ENCODE results near the gene SLC4A3. TPM values are rescaled to one million over a fixed set of nuclear protein-coding genes. Genes with fewer than 3 reads are reported as not detected.

The SLC4A3 gene
- total and polyA plus RNA-seq, 2 of the 13 experiments (the other 11 are each of a cell fraction or from before 2014, with no cell fraction given), result 0.18 to 0.95 TPM

DNA sequence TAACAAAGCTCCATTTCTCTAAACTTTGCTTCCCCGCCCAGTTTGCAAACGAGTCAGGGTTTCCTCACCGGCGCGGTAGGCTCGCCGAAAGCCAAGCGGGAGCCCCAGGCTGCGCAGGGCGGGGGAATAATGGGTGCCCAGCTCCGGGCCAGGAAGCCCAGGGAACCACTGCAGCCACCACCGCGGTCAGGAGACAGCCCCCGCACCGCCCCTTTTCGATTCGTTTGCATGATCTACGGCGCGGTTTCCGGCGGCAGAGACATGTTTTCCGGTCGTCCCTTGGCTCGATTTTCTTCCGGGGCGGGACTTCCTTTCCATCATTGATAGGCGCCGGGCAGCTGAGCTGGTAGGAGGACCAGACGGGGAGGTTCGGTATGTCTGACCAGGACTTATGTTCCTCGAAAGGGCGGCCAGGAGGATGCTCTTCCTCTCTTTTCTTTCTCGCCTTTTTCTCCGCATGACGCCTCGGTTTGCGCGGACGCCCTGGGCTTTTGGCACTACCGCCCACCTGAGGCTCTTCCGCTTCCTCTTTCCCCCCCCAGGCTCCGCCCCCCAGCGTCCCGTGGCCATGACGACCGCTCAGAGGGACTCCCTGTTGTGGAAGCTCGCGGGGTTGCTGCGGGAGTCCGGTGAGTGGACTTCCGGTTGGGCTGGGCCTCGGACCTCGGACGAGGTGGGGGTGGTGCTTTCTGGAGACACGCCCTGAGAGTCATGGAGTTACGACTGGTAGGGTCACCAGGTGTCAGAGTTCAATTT lies 29.7 kb upstream of the SLC4A3 start, which contains the start of gene STK11IP (continued):
- TF ChIP-seq, protein P1, sequence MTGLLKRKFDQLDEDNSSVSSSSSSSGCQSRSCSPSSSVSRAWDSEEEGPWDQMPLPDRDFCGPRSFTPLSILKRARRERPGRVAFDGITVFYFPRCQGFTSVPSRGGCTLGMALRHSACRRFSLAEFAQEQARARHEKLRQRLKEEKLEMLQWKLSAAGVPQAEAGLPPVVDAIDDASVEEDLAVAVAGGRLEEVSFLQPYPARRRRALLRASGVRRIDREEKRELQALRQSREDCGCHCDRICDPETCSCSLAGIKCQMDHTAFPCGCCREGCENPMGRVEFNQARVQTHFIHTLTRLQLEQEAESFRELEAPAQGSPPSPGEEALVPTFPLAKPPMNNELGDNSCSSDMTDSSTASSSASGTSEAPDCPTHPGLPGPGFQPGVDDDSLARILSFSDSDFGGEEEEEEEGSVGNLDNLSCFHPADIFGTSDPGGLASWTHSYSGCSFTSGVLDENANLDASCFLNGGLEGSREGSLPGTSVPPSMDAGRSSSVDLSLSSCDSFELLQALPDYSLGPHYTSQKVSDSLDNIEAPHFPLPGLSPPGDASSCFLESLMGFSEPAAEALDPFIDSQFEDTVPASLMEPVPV (CRISPR knock-in tag; IDR thresholded peaks at IDR 0.05), result peak; percentile 18; the same call in 1 of the 2 replicates
- TF ChIP-seq, protein P2, sequence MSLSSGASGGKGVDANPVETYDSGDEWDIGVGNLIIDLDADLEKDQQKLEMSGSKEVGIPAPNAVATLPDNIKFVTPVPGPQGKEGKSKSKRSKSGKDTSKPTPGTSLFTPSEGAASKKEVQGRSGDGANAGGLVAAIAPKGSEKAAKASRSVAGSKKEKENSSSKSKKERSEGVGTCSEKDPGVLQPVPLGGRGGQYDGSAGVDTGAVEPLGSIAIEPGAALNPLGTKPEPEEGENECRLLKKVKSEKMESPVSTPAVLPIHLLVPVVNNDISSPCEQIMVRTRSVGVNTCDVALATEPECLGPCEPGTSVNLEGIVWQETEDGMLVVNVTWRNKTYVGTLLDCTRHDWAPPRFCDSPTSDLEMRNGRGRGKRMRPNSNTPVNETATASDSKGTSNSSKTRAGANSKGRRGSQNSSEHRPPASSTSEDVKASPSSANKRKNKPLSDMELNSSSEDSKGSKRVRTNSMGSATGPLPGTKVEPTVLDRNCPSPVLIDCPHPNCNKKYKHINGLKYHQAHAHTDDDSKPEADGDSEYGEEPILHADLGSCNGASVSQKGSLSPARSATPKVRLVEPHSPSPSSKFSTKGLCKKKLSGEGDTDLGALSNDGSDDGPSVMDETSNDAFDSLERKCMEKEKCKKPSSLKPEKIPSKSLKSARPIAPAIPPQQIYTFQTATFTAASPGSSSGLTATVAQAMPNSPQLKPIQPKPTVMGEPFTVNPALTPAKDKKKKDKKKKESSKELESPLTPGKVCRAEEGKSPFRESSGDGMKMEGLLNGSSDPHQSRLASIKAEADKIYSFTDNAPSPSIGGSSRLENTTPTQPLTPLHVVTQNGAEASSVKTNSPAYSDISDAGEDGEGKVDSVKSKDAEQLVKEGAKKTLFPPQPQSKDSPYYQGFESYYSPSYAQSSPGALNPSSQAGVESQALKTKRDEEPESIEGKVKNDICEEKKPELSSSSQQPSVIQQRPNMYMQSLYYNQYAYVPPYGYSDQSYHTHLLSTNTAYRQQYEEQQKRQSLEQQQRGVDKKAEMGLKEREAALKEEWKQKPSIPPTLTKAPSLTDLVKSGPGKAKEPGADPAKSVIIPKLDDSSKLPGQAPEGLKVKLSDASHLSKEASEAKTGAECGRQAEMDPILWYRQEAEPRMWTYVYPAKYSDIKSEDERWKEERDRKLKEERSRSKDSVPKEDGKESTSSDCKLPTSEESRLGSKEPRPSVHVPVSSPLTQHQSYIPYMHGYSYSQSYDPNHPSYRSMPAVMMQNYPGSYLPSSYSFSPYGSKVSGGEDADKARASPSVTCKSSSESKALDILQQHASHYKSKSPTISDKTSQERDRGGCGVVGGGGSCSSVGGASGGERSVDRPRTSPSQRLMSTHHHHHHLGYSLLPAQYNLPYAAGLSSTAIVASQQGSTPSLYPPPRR (CRISPR knock-in tag; IDR thresholded peaks at IDR 0.05; ENCODE audit: borderline replicate concordance), result peak; percentile 42; the same call in 1 of the 2 replicates
- TF ChIP-seq ZNF878 (CRISPR knock-in tag; IDR thresholded peaks at IDR 0.05) (peak; percentile 93), ZNF850 (CRISPR knock-in tag; conservative IDR thresholded peaks at IDR 0.05) (no peak), ZMAT3 (CRISPR knock-in tag; conservative IDR thresholded peaks at IDR 0.05) (0 out of 2 replicates have a peak, but pooled peaks have one; percentile 72), FOXK1 (CRISPR knock-in tag; IDR thresholded peaks at IDR 0.05; ENCODE audit: borderline replicate concordance, low read depth) (peak; percentile 90), MAFG (CRISPR knock-in tag; IDR thresholded peaks at IDR 0.05) (no peak)
- TF ChIP-seq, protein P3, sequence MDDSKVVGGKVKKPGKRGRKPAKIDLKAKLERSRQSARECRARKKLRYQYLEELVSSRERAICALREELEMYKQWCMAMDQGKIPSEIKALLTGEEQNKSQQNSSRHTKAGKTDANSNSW (CRISPR knock-in tag; IDR thresholded peaks at IDR 0.05; ENCODE audit: borderline replicate concordance), result peak; percentile 49; the same call in 1 of the 2 replicates
- TF ChIP-seq, protein P4, sequence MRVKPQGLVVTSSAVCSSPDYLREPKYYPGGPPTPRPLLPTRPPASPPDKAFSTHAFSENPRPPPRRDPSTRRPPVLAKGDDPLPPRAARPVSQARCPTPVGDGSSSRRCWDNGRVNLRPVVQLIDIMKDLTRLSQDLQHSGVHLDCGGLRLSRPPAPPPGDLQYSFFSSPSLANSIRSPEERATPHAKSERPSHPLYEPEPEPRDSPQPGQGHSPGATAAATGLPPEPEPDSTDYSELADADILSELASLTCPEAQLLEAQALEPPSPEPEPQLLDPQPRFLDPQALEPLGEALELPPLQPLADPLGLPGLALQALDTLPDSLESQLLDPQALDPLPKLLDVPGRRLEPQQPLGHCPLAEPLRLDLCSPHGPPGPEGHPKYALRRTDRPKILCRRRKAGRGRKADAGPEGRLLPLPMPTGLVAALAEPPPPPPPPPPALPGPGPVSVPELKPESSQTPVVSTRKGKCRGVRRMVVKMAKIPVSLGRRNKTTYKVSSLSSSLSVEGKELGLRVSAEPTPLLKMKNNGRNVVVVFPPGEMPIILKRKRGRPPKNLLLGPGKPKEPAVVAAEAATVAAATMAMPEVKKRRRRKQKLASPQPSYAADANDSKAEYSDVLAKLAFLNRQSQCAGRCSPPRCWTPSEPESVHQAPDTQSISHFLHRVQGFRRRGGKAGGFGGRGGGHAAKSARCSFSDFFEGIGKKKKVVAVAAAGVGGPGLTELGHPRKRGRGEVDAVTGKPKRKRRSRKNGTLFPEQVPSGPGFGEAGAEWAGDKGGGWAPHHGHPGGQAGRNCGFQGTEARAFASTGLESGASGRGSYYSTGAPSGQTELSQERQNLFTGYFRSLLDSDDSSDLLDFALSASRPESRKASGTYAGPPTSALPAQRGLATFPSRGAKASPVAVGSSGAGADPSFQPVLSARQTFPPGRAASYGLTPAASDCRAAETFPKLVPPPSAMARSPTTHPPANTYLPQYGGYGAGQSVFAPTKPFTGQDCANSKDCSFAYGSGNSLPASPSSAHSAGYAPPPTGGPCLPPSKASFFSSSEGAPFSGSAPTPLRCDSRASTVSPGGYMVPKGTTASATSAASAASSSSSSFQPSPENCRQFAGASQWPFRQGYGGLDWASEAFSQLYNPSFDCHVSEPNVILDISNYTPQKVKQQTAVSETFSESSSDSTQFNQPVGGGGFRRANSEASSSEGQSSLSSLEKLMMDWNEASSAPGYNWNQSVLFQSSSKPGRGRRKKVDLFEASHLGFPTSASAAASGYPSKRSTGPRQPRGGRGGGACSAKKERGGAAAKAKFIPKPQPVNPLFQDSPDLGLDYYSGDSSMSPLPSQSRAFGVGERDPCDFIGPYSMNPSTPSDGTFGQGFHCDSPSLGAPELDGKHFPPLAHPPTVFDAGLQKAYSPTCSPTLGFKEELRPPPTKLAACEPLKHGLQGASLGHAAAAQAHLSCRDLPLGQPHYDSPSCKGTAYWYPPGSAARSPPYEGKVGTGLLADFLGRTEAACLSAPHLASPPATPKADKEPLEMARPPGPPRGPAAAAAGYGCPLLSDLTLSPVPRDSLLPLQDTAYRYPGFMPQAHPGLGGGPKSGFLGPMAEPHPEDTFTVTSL (CRISPR knock-in tag; IDR thresholded peaks at IDR 0.05; ENCODE audit: borderline replicate concordance), result peak; percentile 58; the same call in 1 of the 2 replicates
- TF ChIP-seq, protein P5, sequence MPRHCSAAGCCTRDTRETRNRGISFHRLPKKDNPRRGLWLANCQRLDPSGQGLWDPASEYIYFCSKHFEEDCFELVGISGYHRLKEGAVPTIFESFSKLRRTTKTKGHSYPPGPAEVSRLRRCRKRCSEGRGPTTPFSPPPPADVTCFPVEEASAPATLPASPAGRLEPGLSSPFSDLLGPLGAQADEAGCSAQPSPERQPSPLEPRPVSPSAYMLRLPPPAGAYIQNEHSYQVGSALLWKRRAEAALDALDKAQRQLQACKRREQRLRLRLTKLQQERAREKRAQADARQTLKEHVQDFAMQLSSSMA (CRISPR knock-in tag; IDR thresholded peaks at IDR 0.05), result no peak
- TF ChIP-seq, protein P6, sequence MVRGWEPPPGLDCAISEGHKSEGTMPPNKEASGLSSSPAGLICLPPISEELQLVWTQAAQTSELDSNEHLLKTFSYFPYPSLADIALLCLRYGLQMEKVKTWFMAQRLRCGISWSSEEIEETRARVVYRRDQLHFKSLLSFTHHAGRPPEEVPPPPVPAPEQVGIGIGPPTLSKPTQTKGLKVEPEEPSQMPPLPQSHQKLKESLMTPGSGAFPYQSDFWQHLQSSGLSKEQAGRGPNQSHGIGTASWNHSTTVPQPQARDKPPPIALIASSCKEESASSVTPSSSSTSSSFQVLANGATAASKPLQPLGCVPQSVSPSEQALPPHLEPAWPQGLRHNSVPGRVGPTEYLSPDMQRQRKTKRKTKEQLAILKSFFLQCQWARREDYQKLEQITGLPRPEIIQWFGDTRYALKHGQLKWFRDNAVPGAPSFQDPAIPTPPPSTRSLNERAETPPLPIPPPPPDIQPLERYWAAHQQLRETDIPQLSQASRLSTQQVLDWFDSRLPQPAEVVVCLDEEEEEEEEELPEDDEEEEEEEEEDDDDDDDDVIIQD (CRISPR knock-in tag; IDR thresholded peaks at IDR 0.05; ENCODE audit: low read depth), result peak; percentile 66
